Body of pancreas (tissue), 4 donors: ENCODE measurements around the gene FAM13A.

ENCODE experiments used
- POLR2A ChIP-seq, 3 donors: fragments of 450-650 bp; IDR thresholded peaks; one replicate each; pipeline ENCODE4 v1.6.1; 2016; ENCODE audit warnings: antibody characterized with exemption in 3 of 3, mild to moderate bottlenecking in 2 of 3
- TF ChIP-seq, protein P1 (sequence below), 7 experiments: fragments of 450-650 bp in 4 of 7; fragments of 200-600 bp in 3 of 7; sonication (generic) in 3 of 7; IDR thresholded peaks; one replicate each; pipeline ENCODE4 v1.5.1; 2016 to 2019; ENCODE audit warnings: antibody characterized with exemption in 7 of 7

DNA sequence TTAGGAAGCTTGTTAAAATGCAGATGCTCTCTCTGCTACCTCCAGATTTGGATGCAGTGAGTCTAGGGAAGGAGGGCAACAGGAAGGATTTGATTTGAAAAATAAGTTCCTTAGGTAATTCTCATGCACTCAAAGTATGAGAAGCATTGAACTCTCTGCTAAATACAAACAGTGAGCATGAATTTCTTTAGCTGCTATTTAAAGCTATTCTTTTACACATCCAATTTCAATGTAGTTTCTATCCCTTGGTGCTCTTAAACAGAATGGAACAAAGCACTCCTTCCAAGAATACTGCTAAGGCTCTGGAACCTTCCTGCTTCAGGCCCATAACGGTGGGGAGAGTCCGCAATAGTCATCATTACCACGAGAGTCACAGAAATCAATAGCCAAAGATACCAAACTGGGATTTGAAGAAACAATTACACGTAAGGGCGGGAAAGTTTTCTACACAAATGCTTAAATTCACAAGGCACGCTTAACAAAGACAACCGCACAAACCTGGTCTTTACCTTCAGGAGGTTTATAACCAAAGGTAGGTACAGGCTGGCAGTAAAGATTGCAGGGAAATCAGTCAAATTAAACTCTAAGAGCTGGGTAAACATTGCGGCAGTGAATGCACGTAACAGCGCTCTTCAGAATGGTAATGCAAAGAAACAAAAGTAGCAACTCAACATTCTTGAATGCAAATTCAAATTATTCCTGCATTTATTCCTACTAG, 236.1 kb downstream of the FAM13A start:
- TF ChIP-seq, protein P1, sequence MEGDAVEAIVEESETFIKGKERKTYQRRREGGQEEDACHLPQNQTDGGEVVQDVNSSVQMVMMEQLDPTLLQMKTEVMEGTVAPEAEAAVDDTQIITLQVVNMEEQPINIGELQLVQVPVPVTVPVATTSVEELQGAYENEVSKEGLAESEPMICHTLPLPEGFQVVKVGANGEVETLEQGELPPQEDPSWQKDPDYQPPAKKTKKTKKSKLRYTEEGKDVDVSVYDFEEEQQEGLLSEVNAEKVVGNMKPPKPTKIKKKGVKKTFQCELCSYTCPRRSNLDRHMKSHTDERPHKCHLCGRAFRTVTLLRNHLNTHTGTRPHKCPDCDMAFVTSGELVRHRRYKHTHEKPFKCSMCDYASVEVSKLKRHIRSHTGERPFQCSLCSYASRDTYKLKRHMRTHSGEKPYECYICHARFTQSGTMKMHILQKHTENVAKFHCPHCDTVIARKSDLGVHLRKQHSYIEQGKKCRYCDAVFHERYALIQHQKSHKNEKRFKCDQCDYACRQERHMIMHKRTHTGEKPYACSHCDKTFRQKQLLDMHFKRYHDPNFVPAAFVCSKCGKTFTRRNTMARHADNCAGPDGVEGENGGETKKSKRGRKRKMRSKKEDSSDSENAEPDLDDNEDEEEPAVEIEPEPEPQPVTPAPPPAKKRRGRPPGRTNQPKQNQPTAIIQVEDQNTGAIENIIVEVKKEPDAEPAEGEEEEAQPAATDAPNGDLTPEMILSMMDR (IDR thresholded peaks at IDR 0.05): no peak
- no peak for TF ChIP-seq POLR2A (IDR thresholded peaks at IDR 0.05)
